Tibial nerve (tissue), 4 donors: Measurements from ENCODE around the gene NUB1. TPM values are rescaled to one million over a fixed set of nuclear protein-coding genes. Genes with fewer than 3 reads are reported as not detected.
A peak's percentile ranks its signal among the peaks of the same experiment; 100 is the strongest.

Experiments
- DNase-seq, 2 donors: peaks; one replicate each; pipeline ENCODE4 v3.0.0-alpha.2; 2019; ENCODE audit warnings: low spot score in 2 of 2
- H3K27ac ChIP-seq, 4 donors: fragments of 200-600 bp; sonication (generic) in 3 of 4; one replicate each; pipeline ENCODE4 v1.5.1; 2017 to 2019; ENCODE audit warnings: mild to moderate bottlenecking in 1 of 4
- H3K27me3 ChIP-seq, 2 donors: fragments of 200-600 bp; sonication (generic) in 1 of 2; one replicate each; pipeline versions ENCODE4 v1.5.1 to v1.6.0; 2017 to 2019
- H3K36me3 ChIP-seq, 3 donors: fragments of 200-600 bp; sonication (generic); one replicate each; pipeline ENCODE4 v1.5.1; 2018 to 2019
- H3K4me1 ChIP-seq, 4 donors: fragments of 200-600 bp; sonication (generic) in 3 of 4; one replicate each; pipeline ENCODE4 v1.5.1; 2017 to 2019
- H3K4me3 ChIP-seq, 4 donors: fragments of 200-600 bp; sonication (generic) in 3 of 4; one replicate each; pipeline ENCODE4 v1.5.1; 2017 to 2019; ENCODE audit warnings: mild to moderate bottlenecking in 1 of 4, moderate library complexity in 1 of 4
- H3K9me3 ChIP-seq, 4 donors: fragments of 200-600 bp; sonication (generic) in 3 of 4; one replicate each; pipeline ENCODE4 v1.5.1; 2017 to 2019
- EP300 ChIP-seq, 2 donors: sonication (generic); formaldehyde crosslinking; IDR thresholded peaks; one replicate each; pipeline ENCODE4 v1.6.1; 2017; ENCODE audit warnings: antibody characterized with exemption in 2 of 2, mild to moderate bottlenecking in 1 of 2
- POLR2A ChIP-seq, 2 donors: fragments of 450-650 bp; IDR thresholded peaks; one replicate each; pipeline ENCODE4 v1.6.1; 2017; ENCODE audit warnings: antibody characterized with exemption in 2 of 2, mild to moderate bottlenecking in 2 of 2, moderate library complexity in 2 of 2
- WGBS, 2 donors: methylation state at CpG; one replicate each; pipeline ENCODE4 v1.1.5; 2018; 5-methylcytosine and 5-hydroxymethylcytosine counted together
- total RNA-seq, 4 donors: library from RNA; depleted of rRNA; stranded (reverse); fragments of >200 nt; gene quantifications; one replicate each; pipeline ENCODE4 v1.1.0, GENCODE V29; 2016
- TF ChIP-seq, protein P1 (sequence below), 5 experiments: fragments of 200-600 bp in 3 of 5; fragments of 450-650 bp in 2 of 5; sonication (generic) in 3 of 5; IDR thresholded peaks; one replicate each; pipeline ENCODE4 v1.5.1; 2016 to 2019; ENCODE audit warnings: antibody characterized with exemption in 5 of 5, mild to moderate bottlenecking in 3 of 5, moderate library complexity in 2 of 5

NUB1 gene
- total RNA-seq, 4 donors from 2014 or later, result 40.8 to 66.3 (median 60.1) TPM

DNA sequence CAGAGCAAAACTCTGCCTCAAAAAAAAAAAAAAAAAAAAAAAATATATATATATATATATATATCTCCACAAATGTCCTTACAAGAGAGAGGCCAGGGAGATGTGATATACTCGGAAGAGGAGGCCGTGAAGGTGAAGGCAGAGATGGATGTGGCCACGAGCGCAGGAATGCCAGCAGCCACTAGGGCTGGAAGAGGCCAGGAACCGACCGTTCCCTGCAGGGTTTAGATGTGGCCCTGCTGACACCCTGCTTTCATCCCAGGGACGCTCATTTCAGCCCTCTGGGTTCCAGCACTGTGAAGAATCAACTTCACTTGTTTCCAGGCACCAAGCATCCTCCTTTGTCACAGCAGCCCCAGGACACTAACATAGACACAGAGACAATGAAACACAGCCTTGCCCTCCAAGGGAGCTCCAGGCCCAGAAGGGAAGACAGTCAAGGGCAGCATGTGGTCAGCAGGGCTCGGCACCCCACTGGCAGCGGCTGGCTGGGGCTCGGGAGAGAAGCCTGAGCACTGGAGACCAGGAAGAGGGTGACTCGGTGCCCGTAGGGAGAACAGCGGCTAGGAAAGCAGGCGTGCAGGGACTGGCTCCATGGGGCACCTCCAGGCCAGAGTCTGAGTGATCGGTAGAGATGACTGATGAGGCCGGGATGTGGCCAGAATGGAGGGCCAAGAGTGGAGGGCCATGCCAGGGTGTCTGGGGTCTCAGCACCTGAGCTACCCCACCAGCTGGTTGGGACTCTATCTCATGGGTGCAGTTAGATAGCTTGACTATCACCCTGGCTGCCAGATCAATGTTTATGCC, 60.6 kb downstream of the NUB1 start:
- no peaks in the 10 kb centered on the region for H3K27me3 ChIP-seq
- WGBS, 2 donors, result 88 to 94% methylated on average over 16 of the region's 16 CpGs
- H3K4me3 ChIP-seq, result no peak overlapping the region
- H3K9me3 ChIP-seq, result no peaks in the 10 kb centered on the region
- no peak for TF ChIP-seq POLR2A (IDR thresholded peaks at IDR 0.05)
- no peak for TF ChIP-seq EP300 (IDR thresholded peaks at IDR 0.05)
- TF ChIP-seq, protein P1, sequence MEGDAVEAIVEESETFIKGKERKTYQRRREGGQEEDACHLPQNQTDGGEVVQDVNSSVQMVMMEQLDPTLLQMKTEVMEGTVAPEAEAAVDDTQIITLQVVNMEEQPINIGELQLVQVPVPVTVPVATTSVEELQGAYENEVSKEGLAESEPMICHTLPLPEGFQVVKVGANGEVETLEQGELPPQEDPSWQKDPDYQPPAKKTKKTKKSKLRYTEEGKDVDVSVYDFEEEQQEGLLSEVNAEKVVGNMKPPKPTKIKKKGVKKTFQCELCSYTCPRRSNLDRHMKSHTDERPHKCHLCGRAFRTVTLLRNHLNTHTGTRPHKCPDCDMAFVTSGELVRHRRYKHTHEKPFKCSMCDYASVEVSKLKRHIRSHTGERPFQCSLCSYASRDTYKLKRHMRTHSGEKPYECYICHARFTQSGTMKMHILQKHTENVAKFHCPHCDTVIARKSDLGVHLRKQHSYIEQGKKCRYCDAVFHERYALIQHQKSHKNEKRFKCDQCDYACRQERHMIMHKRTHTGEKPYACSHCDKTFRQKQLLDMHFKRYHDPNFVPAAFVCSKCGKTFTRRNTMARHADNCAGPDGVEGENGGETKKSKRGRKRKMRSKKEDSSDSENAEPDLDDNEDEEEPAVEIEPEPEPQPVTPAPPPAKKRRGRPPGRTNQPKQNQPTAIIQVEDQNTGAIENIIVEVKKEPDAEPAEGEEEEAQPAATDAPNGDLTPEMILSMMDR (IDR thresholded peaks at IDR 0.05), result no peak
- peaks cover 0 to 4% (median 0%) of the 10 kb centered on the region in 3 donors for H3K36me3 ChIP-seq
- peaks cover 0 to 68% (median 26%) of the 10 kb centered on the region in 4 donors for H3K4me1 ChIP-seq
- DNase-seq, result no peak
- peak overlapping the region in 3 of 4 donors; percentile 69 to 94 (median 93) for H3K27ac ChIP-seq

DNA sequence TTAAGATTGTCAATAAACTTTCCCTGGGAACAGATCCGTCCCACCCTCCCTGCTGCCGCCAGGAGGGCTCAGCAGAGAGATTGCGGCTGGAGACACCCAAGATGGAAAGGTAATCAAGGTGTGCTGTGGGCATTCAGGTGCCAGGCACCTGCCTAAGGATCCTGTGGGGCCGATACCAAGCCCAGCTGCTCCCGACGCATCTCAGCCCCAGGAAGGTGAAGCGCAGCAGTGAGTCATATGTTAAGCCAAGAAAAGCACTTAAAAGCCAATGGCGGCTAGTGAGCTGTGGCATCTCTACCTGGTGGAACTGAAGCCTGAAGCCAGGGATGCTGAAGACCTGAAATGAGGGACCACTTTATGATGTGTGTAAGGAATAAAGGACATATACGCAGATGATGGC, 62.2 kb downstream of the NUB1 start:
- no peak for TF ChIP-seq EP300 (IDR thresholded peaks at IDR 0.05)
- TF ChIP-seq, protein P1 (IDR thresholded peaks at IDR 0.05), result no peak
- no peak for TF ChIP-seq POLR2A (IDR thresholded peaks at IDR 0.05)

DNA sequence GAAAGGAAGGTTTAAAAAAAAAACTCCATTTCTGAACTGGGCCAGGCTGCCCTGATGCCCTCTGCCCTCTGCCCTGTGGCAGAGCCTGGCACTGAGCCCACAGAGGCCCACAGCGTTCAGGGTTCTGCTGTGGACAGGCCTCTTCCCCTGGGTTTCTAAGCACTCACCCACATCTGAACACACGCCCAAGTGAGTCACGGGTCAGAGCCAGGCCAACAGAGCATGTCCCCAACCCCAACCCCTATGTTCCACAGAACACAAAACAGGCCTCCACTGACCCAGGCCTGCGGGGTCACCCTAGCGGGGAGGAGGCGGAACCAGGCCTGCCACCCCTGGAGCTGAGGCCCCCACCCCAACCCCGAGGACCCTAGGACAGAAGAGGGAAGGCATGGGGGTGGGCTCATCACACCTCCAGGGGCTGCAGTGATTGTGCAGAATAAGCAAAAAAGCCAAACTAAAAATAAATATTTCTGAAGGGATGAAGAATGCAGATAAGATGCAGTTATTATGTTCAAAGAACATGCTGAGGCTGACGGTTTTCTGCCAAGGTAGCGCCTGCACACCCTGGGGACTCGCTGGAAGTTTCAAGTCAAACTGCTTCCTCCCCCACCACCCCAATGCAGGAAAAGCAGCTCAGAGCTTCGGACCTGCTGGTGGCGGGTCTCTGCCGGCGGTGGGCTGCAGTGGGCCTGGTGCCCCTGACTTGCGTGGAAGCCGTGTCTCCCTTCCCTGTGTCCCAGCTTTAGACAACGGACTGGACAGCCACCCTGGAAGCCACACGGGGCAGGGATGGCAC, 62.8 kb downstream of the NUB1 start:
- no peaks in the 10 kb centered on the region for H3K36me3 ChIP-seq
- H3K27me3 ChIP-seq, result peaks cover 0 to 12% of the 10 kb centered on the region in 2 donors
- TF ChIP-seq POLR2A (IDR thresholded peaks at IDR 0.05), result no peak
- peak in 1 of 2 donors; percentile 85 for TF ChIP-seq EP300 (IDR thresholded peaks at IDR 0.05)
- DNase-seq, result peak; percentile 46 to 66
- WGBS, 2 donors, result 36 to 39% methylated on average over 17 to 18 of the region's 18 CpGs
- peaks cover 0 to 80% (median 32%) of the 10 kb centered on the region in 4 donors for H3K4me1 ChIP-seq
- no peaks in the 10 kb centered on the region for H3K9me3 ChIP-seq
- no peak overlapping the region for H3K4me3 ChIP-seq
- peak overlapping the region; percentile 69 to 94 (median 86) for H3K27ac ChIP-seq

More for the DNA sequence above, 62.2 kb downstream of the NUB1 start:
- no peaks in the 10 kb centered on the region for H3K9me3 ChIP-seq
- DNase-seq, result no peak
- peaks cover 0 to 74% (median 29%) of the 10 kb centered on the region in 4 donors for H3K4me1 ChIP-seq
- no peak overlapping the region for H3K4me3 ChIP-seq
- H3K27ac ChIP-seq, result peak overlapping the region; percentile 69 to 94 (median 86)
- peaks cover 0 to 2% (median 0%) of the 10 kb centered on the region in 3 donors for H3K36me3 ChIP-seq
- peaks cover 0 to 5% of the 10 kb centered on the region in 2 donors for H3K27me3 ChIP-seq
- WGBS, 2 donors, result 63 to 67% methylated on average over 9 of the region's 9 CpGs

DNA sequence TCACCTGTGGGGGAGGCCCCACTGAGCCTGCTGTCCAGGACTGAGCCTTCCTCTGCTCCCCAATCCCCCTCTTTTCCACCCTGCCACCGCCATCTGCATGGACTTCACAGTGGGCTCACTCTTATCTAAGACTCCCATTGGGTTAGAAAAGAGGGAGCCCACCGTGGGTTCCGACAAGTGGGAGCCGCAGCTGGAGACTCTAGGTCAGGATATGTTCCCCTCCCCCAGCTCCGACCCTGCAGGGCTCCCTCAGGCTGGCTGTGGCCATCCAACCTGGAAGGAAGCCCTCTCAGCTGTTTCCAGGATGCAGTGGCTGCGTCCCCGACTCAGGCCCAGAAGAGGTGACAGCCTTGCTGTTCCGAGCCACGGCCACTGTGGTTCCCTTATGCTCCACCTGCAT, 63.4 kb downstream of the NUB1 start:
- no peak for DNase-seq
- H3K27ac ChIP-seq, result peak overlapping the region; percentile 46 to 94 (median 86)
- H3K4me1 ChIP-seq, result peaks cover 0 to 86% (median 37%) of the 10 kb centered on the region in 4 donors
- peaks cover 0 to 18% of the 10 kb centered on the region in 2 donors for H3K27me3 ChIP-seq
- TF ChIP-seq EP300 (IDR thresholded peaks at IDR 0.05) (no peak), POLR2A (IDR thresholded peaks at IDR 0.05) (no peak)
- TF ChIP-seq, protein P1 (IDR thresholded peaks at IDR 0.05), result no peak
- WGBS, 2 donors, result 79 to 81% methylated on average over 9 of the region's 9 CpGs
- H3K36me3 ChIP-seq, result no peaks in the 10 kb centered on the region
- H3K4me3 ChIP-seq, result no peak overlapping the region
- H3K9me3 ChIP-seq, result no peaks in the 10 kb centered on the region

DNA sequence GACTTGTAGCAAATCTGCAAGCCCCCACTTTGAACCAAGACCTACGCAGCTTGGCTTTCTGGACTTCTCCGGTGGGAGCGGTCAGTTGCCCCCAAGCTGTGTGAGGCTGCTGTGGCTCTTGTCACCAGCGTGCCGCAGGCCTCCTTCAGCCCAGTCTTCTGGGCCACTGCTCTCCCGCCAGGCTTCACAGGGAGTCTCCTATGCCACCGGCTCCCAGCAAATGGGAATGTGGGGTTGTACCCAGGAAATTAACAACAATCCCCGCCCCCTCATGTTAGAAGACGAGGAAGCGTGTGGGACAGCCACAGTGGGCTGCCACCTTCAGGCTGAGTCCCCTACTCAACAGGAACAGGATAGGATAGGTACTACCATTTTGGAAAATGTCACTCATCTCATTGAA, 64.0 kb downstream of the NUB1 start:
- WGBS, 2 donors, result 84 to 86% methylated on average over 7 to 10 of the region's 10 CpGs
- Histone ChIP-seq H3K36me3 (no peaks in the 10 kb centered on the region), H3K9me3 (no peaks in the 10 kb centered on the region), H3K4me1 (peaks cover 0 to 87% (median 40%) of the 10 kb centered on the region in 4 donors), H3K27me3 (peaks cover 0 to 21% of the 10 kb centered on the region in 2 donors), H3K27ac (peak overlapping the region; percentile 78 to 94 (median 89)), H3K4me3 (no peak overlapping the region)
- DNase-seq, result no peak
- TF ChIP-seq EP300 (IDR thresholded peaks at IDR 0.05) (no peak), POLR2A (IDR thresholded peaks at IDR 0.05) (no peak)
- TF ChIP-seq, protein P1 (IDR thresholded peaks at IDR 0.05), result no peak
